HCT116 (cell line): ENCODE results near the gene GAD2. TPM values are rescaled to one million over a fixed set of nuclear protein-coding genes. Genes with fewer than 3 reads are reported as not detected.

Source experiments
- ATAC-seq: fragments of 200-7000 bp; cut with Tn5 transposase; 2 replicates; pipeline ENCODE4 v1.9.1; 2020; ENCODE audit warnings: mild to moderate bottlenecking, moderate library complexity
- BruUV-seq: library from RNA; stranded (reverse); fragments of 400-500 nt; replicated peaks from 2 replicates; lab custom pipeline; 2021; lab: Mats Ljungman, UMichigan
- CTCF ChIA-PET: fragments of 300-600 bp; sonication (Branson Sonifier 250); formaldehyde crosslinking; loops from one replicate; lab custom pipeline; 2021; ENCODE audit warnings: antibody characterized with exemption; lab: Charles Lee
- POLR2A ChIA-PET: fragments of 300-600, 350-600 bp; sonication (Branson Sonifier 250); formaldehyde crosslinking; loops from one replicate; lab custom pipeline; 2021; ENCODE audit warnings: antibody characterized with exemption; lab: Charles Lee
- RAD21 ChIA-PET, 2 experiments: fragments of 300-600 bp; sonication (Branson Sonifier 250); formaldehyde crosslinking; loops; one replicate each; lab custom pipeline; 2023; ENCODE audit warnings: low total read pairs in 2 of 2; ENCODE audit not compliant: uncharacterized antibody in 2 of 2, unreplicated experiment in 2 of 2, low non-redundant PET in 1 of 2; lab: Charles Lee
- DNase-seq: peaks from one replicate; pipeline ENCODE4 v3.0.0-alpha.2; 2010; ENCODE audit warnings: low read depth, low spot score
- H2AFZ ChIP-seq: fragments of 200-600 bp; shearing (Covaris generic), sonication (generic); 2 replicates; pipeline ENCODE4 v1.6.1; 2017; ENCODE audit warnings: low read depth, mixed run types, mixed read lengths, antibody characterized with exemption, low read length; ENCODE audit not compliant: poor library complexity, severe bottlenecking
- H3K27ac ChIP-seq: 2 replicates; pipeline ENCODE4 v1.5.1; 2012; ENCODE audit warnings: low read depth, low read length
- H3K27me3 ChIP-seq: fragments of 200-600 bp; sonication (generic); 2 replicates; pipeline ENCODE4 v1.6.1; 2016; ENCODE audit warnings: mixed run types, low read length, mixed read lengths; ENCODE audit not compliant: insufficient read depth
- H3K36me3 ChIP-seq, 2 experiments: fragments of 200-500 bp in 1 of 2; fragments of 200-600 bp in 1 of 2; sonication (Bioruptor generic) in 1 of 2; sonication (generic) in 1 of 2; 2 replicates each; pipeline versions ENCODE4 v1.5.1 to v1.6.1; 2014 to 2016; ENCODE audit warnings: low read length in 2 of 2, inconsistent platforms in 1 of 2, mixed read lengths in 1 of 2, mixed run types in 1 of 2; ENCODE audit not compliant: insufficient read depth in 2 of 2, control insufficient read depth in 1 of 2
- H3K4me1 ChIP-seq, 2 experiments: fragments of 200-600 bp in 1 of 2; sonication (generic) in 1 of 2; 2 replicates each; pipeline versions ENCODE4 v1.5.1 to v1.6.1; 2012 to 2017; ENCODE audit warnings: low read length in 2 of 2, inconsistent platforms in 1 of 2, mild to moderate bottlenecking in 1 of 2, mixed read lengths in 1 of 2, mixed run types in 1 of 2, moderate library complexity in 1 of 2; ENCODE audit not compliant: insufficient read depth in 2 of 2, control insufficient read depth in 1 of 2
- H3K4me2 ChIP-seq: fragments of 200-600 bp; sonication (generic); 2 replicates; pipeline ENCODE4 v1.6.1; 2017; ENCODE audit warnings: mixed run types, low read length, mixed read lengths
- H3K4me3 ChIP-seq, 2 experiments: fragments of 200-600 bp in 1 of 2; sonication (generic) in 1 of 2; replicated peaks in 1 of 2; 2 replicates each; pipeline ENCODE4 v1.5.1; 2011 to 2016; ENCODE audit warnings: low read length in 2 of 2, control low read depth in 1 of 2, low read depth in 1 of 2, mild to moderate bottlenecking in 1 of 2, mixed read lengths in 1 of 2, mixed run types in 1 of 2
- H3K79me2 ChIP-seq: fragments of 200-600 bp; sonication (generic); 2 replicates; pipeline ENCODE4 v1.6.1; 2017; ENCODE audit warnings: mild to moderate bottlenecking, mixed run types, low read length, moderate library complexity, mixed read lengths; ENCODE audit not compliant: insufficient read depth
- H3K9ac ChIP-seq: fragments of 200-600 bp; sonication (generic); 2 replicates; pipeline ENCODE4 v1.6.1; 2016; ENCODE audit warnings: low read length, mixed read lengths
- H3K9me2 ChIP-seq: fragments of 200-600 bp; sonication (generic), shearing (Covaris generic); 2 replicates; pipeline ENCODE4 v1.6.1; 2017; ENCODE audit warnings: mixed run types, mild to moderate bottlenecking, moderate library complexity; ENCODE audit not compliant: insufficient read depth
- H3K9me3 ChIP-seq, 2 experiments: fragments of 200-500 bp in 1 of 2; fragments of 200-600 bp in 1 of 2; sonication (Bioruptor generic) in 1 of 2; sonication (generic) in 1 of 2; 2 replicates each; pipeline ENCODE4 v1.6.1; 2014 to 2017; ENCODE audit warnings: low read length in 2 of 2, mixed read lengths in 2 of 2, inconsistent platforms in 1 of 2, low read depth in 1 of 2, mild to moderate bottlenecking in 1 of 2, mixed run types in 1 of 2, moderate library complexity in 1 of 2; ENCODE audit not compliant: control insufficient read depth in 1 of 2, insufficient read depth in 1 of 2
- H4K20me1 ChIP-seq: fragments of 200-600 bp; sonication (generic), shearing (Covaris generic); 2 replicates; pipeline ENCODE4 v1.6.1; 2017; ENCODE audit warnings: mixed run types, mild to moderate bottlenecking, moderate library complexity; ENCODE audit not compliant: insufficient read depth
- ELF1 ChIP-seq: IDR thresholded peaks from 2 replicates; pipeline ENCODE4 v1.6.1; 2012; ENCODE audit warnings: low read depth, borderline replicate concordance
- EZH2 ChIP-seq: fragments of 200-600 bp; sonication (generic); IDR thresholded peaks from 2 replicates; pipeline ENCODE4 v1.6.1; 2017; ENCODE audit warnings: antibody characterized with exemption, mixed run types
- POLR2AphosphoS5 ChIP-seq: IDR thresholded peaks from 2 replicates; pipeline ENCODE4 v1.6.1; 2011; ENCODE audit warnings: mild to moderate bottlenecking, low read depth, low read length, moderate library complexity
- RAD21 ChIP-seq: IDR thresholded peaks from 2 replicates; pipeline ENCODE4 v1.6.1; 2012; ENCODE audit warnings: low read depth, mild to moderate bottlenecking
- SIN3A ChIP-seq: IDR thresholded peaks from 2 replicates; pipeline ENCODE4 v1.6.1; 2012; ENCODE audit warnings: low read depth
- SRF ChIP-seq: IDR thresholded peaks from 2 replicates; pipeline ENCODE4 v1.6.1; 2012; ENCODE audit warnings: low read depth
- TCF7L2 ChIP-seq: IDR thresholded peaks from 2 replicates; pipeline ENCODE4 v1.7.0; 2011; ENCODE audit warnings: borderline replicate concordance, inconsistent platforms; ENCODE audit not compliant: insufficient read depth, insufficient read length; ENCODE audit errors: extremely low read depth
- ZFX ChIP-seq: fragments of 450-650 bp; IDR thresholded peaks from 2 replicates; pipeline ENCODE4 v1.6.1; 2017
- ZNF274 ChIP-seq: fragments of 200-500 bp; sonication (Bioruptor generic); IDR thresholded peaks from 2 replicates; pipeline ENCODE4 v1.6.1; 2014; ENCODE audit warnings: mild to moderate bottlenecking, low read depth, low read length, inconsistent platforms
- intact Hi-C: fragments of 100-400 bp; cut with micrococcal nuclease; formaldehyde crosslinking; loops from 2 replicates; pipeline ENCODE4 v1.10.0; 2022
- total RNA-seq: library from RNA; stranded (reverse); gene quantifications from one replicate; pipeline ENCODE4 v1.2.1, GENCODE V29; 2021; ENCODE audit not compliant: unreplicated experiment
- TF ChIP-seq, protein P1 (sequence below): IDR thresholded peaks from 2 replicates; pipeline ENCODE4 v1.6.1; 2011; ENCODE audit warnings: mild to moderate bottlenecking, low read length, moderate library complexity; ENCODE audit not compliant: insufficient replicate concordance; ENCODE audit errors: extremely low read depth
- TF ChIP-seq, protein P2 (sequence below), 3 experiments: fragments of 200-600 bp in 1 of 3; sonication (generic) in 1 of 3; IDR thresholded peaks in 2 of 3; conservative IDR thresholded peaks in 1 of 3; 2 replicates each; pipeline ENCODE4 v1.5.1; 2012 to 2017; ENCODE audit warnings: low read depth in 2 of 3, low read length in 2 of 3, antibody characterized with exemption in 1 of 3, borderline replicate concordance in 1 of 3, control low read depth in 1 of 3, mild to moderate bottlenecking in 1 of 3, mixed read lengths in 1 of 3, mixed run types in 1 of 3, moderate library complexity in 1 of 3; ENCODE audit not compliant: insufficient read depth in 1 of 3
- TF ChIP-seq, protein P3 (sequence below): IDR thresholded peaks from 2 replicates; pipeline ENCODE4 v1.6.1; 2012; ENCODE audit warnings: low read depth
- TF ChIP-seq, protein P4 (sequence below): IDR thresholded peaks from 2 replicates; pipeline ENCODE4 v1.6.1; 2012

Gene GAD2
- total RNA-seq, 1 experiment from 2014 or later: not detected

DNA sequence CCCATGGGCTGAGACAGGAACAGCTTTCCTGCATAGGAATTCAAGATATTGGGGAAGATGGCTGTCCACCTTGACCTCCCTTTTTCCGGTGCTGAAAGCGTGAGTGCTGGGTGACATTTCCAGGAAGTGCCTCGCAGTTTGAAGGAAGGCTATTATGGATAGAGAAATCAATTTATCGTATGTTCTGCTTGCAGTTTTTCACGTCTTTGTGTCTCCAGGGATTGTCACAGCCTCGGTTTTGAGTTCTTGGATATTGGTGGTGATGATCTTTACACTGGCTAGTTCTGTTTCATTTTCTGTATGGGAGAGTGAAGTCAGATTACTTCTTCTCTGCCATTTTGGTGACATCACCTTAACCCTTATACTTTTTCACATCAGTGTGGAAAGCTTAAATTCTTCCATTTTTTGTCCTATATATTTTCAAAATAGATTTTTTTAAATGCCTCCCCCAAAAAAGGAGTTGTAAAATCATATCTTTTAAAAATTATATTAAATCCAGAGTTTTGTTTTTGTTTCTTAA lies 119.1 kb downstream of the GAD2 start:
- Histone ChIP-seq H3K4me3 (peak overlapping the region; percentile 21 to 48), H3K27me3 (no peaks in the 10 kb centered on the region)

More for the DNA sequence above, 119.1 kb downstream of the GAD2 start:
- no peak overlapping the region for H3K9ac ChIP-seq
- H3K36me3 ChIP-seq: no peaks in the 10 kb centered on the region
- no peak for DNase-seq
- H2AFZ ChIP-seq: peak overlapping the region; percentile 59
- intact Hi-C loops: loop anchor here (1.0 to 10.0 kb wide), 4 partner anchors 215 to 1029 kb away; no protein-coding TSS in a partner anchor
- H3K27ac ChIP-seq: no peak overlapping the region
- RAD21 ChIA-PET: interaction anchor here (0.7 to 1.2 kb wide), 3 partner anchors 221 to 547 kb away, joined by 3 to 4 read pairs (median 3); no protein-coding TSS in a partner anchor
- TF ChIP-seq ELF1: no peak
- no peak for TF ChIP-seq ZNF274
- no peak for TF ChIP-seq SRF
- no peak for TF ChIP-seq TCF7L2
- TF ChIP-seq ZFX: no peak
- TF ChIP-seq SIN3A: no peak
- TF ChIP-seq, protein P1, sequence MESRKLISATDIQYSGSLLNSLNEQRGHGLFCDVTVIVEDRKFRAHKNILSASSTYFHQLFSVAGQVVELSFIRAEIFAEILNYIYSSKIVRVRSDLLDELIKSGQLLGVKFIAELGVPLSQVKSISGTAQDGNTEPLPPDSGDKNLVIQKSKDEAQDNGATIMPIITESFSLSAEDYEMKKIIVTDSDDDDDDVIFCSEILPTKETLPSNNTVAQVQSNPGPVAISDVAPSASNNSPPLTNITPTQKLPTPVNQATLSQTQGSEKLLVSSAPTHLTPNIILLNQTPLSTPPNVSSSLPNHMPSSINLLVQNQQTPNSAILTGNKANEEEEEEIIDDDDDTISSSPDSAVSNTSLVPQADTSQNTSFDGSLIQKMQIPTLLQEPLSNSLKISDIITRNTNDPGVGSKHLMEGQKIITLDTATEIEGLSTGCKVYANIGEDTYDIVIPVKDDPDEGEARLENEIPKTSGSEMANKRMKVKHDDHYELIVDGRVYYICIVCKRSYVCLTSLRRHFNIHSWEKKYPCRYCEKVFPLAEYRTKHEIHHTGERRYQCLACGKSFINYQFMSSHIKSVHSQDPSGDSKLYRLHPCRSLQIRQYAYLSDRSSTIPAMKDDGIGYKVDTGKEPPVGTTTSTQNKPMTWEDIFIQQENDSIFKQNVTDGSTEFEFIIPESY: no peak
- no peak for TF ChIP-seq POLR2AphosphoS5
- TF ChIP-seq, protein P2, sequence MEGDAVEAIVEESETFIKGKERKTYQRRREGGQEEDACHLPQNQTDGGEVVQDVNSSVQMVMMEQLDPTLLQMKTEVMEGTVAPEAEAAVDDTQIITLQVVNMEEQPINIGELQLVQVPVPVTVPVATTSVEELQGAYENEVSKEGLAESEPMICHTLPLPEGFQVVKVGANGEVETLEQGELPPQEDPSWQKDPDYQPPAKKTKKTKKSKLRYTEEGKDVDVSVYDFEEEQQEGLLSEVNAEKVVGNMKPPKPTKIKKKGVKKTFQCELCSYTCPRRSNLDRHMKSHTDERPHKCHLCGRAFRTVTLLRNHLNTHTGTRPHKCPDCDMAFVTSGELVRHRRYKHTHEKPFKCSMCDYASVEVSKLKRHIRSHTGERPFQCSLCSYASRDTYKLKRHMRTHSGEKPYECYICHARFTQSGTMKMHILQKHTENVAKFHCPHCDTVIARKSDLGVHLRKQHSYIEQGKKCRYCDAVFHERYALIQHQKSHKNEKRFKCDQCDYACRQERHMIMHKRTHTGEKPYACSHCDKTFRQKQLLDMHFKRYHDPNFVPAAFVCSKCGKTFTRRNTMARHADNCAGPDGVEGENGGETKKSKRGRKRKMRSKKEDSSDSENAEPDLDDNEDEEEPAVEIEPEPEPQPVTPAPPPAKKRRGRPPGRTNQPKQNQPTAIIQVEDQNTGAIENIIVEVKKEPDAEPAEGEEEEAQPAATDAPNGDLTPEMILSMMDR (IDR thresholded peaks at IDR 0.05 in 2 of 3, conservative IDR thresholded peaks at IDR 0.05 in 1 of 3; ENCODE audit: borderline replicate concordance in 1 of 3, insufficient read depth in 1 of 3, low read depth in 2 of 3, low read length in 2 of 3): no peak
- TF ChIP-seq, protein P3, sequence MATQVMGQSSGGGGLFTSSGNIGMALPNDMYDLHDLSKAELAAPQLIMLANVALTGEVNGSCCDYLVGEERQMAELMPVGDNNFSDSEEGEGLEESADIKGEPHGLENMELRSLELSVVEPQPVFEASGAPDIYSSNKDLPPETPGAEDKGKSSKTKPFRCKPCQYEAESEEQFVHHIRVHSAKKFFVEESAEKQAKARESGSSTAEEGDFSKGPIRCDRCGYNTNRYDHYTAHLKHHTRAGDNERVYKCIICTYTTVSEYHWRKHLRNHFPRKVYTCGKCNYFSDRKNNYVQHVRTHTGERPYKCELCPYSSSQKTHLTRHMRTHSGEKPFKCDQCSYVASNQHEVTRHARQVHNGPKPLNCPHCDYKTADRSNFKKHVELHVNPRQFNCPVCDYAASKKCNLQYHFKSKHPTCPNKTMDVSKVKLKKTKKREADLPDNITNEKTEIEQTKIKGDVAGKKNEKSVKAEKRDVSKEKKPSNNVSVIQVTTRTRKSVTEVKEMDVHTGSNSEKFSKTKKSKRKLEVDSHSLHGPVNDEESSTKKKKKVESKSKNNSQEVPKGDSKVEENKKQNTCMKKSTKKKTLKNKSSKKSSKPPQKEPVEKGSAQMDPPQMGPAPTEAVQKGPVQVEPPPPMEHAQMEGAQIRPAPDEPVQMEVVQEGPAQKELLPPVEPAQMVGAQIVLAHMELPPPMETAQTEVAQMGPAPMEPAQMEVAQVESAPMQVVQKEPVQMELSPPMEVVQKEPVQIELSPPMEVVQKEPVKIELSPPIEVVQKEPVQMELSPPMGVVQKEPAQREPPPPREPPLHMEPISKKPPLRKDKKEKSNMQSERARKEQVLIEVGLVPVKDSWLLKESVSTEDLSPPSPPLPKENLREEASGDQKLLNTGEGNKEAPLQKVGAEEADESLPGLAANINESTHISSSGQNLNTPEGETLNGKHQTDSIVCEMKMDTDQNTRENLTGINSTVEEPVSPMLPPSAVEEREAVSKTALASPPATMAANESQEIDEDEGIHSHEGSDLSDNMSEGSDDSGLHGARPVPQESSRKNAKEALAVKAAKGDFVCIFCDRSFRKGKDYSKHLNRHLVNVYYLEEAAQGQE: no peak
- TF ChIP-seq EZH2: no peak
- no peak for TF ChIP-seq RAD21
- TF ChIP-seq, protein P4, sequence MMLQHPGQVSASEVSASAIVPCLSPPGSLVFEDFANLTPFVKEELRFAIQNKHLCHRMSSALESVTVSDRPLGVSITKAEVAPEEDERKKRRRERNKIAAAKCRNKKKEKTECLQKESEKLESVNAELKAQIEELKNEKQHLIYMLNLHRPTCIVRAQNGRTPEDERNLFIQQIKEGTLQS: no peak
- TF ChIP-seq, all 23 proteins: peak for 0
- CTCF ChIA-PET: interaction anchor here (0.6 to 2.8 kb wide), 8 partner anchors 73 to 950 kb away, joined by 3 to 40 read pairs (median 7); no protein-coding TSS in a partner anchor
- no peak for ATAC-seq
- Histone ChIP-seq H3K79me2 (no peaks in the 10 kb centered on the region), H4K20me1 (no peaks in the 10 kb centered on the region), H3K9me2 (no peaks in the 10 kb centered on the region), H3K4me1 (peaks cover 0 to 7% of the 10 kb centered on the region in 2 experiments; a peak in 1 of 4 replicates), H3K4me2 (peak overlapping the region; percentile 70), H3K9me3 (no peaks in the 10 kb centered on the region)
- BruUV-seq: no TSS peak
- POLR2A ChIA-PET: interaction anchor here (0.6 kb wide), 1 partner anchor 789 kb away, joined by 5 read pairs; no protein-coding TSS in a partner anchor
